Fibroblast of the aortic adventitia (primary cell): ENCODE data around the gene TMEM151A. TPM values are rescaled to one million over a fixed set of nuclear protein-coding genes. Genes with fewer than 3 reads are reported as not detected.
A peak's percentile ranks its signal among the peaks of the same experiment; 100 is the strongest.

ENCODE experiments used
- DNase-seq: peaks from one replicate; pipeline ENCODE4 v3.0.0-alpha.2; 2010; ENCODE audit warnings: low read depth
- H3K4me3 ChIP-seq: 2 replicates; pipeline ENCODE4 v1.5.1; 2011; ENCODE audit warnings: low read depth, mild to moderate bottlenecking, control low read depth, low read length, moderate library complexity
- CTCF ChIP-seq: IDR thresholded peaks from 2 replicates; pipeline ENCODE4 v1.5.1; 2011; ENCODE audit warnings: mild to moderate bottlenecking, low read length, control low read depth, inconsistent platforms; ENCODE audit not compliant: insufficient read depth
- total RNA-seq: library from RNA; depleted of rRNA; stranded (reverse); fragments of >200 nt; gene quantifications from 2 replicates; pipeline ENCODE4 v1.2.3, GENCODE V29; 2012; ENCODE audit warnings: low replicate concordance

TMEM151A gene
- total RNA-seq, 1 donor, result 0.27 TPM

- DNase-seq, result no peak
- no peak for TF ChIP-seq CTCF
- H3K4me3 ChIP-seq, result no peak overlapping the region
Observed at GRCh38 chr11:66283461-66284105, 8.1 kb upstream of the TMEM151A start.

GRCh38 chr11:66284526-66285078 is 7.1 kb upstream of the TMEM151A start:
- no peak for TF ChIP-seq CTCF
- H3K4me3 ChIP-seq, result no peak overlapping the region
- DNase-seq, result no peak

GRCh38 chr11:66285250-66285947 is 6.3 kb upstream of the TMEM151A start:
- TF ChIP-seq CTCF, result no peak
- no peak overlapping the region for H3K4me3 ChIP-seq
- no peak for DNase-seq

GRCh38 chr11:66286699-66287098 is 5.0 kb upstream of the TMEM151A start:
- DNase-seq, result no peak
- no peak overlapping the region for H3K4me3 ChIP-seq
- no peak for TF ChIP-seq CTCF

GRCh38 chr11:66287211-66287888 is 4.3 kb upstream of the TMEM151A start:
- DNase-seq, result no peak
- TF ChIP-seq CTCF, result no peak
- peak overlapping the region; percentile 92 for H3K4me3 ChIP-seq

- H3K4me3 ChIP-seq, result peak overlapping the region; percentile 92
- DNase-seq, result no peak
- TF ChIP-seq CTCF, result no peak
Observed at GRCh38 chr11:66287889-66288670, 3.6 kb upstream of the TMEM151A start.
